Endothelial cell (in vitro differentiated cells): ENCODE data around the gene AREL1. TPM values are rescaled to one million over a fixed set of nuclear protein-coding genes. Genes with fewer than 3 reads are reported as not detected.
"Not testable (repeated sequence)": the region's sequence is repeated elsewhere in the genome, so short reads cannot be mapped to it uniquely, and the experiment has no call there.

Experiments
- DNase-seq: peaks from one replicate; pipeline ENCODE4 v3.0.0; 2021; ENCODE audit warnings: low spot score
- H3K27ac Mint-ChIP-seq: one replicate; pipeline ENCODE4 v1.8.0; 2021; ENCODE audit warnings: mixed read lengths, inconsistent platforms; ENCODE audit not compliant: unreplicated experiment
- H3K27me3 Mint-ChIP-seq: one replicate; pipeline ENCODE4 v1.8.0; 2021; ENCODE audit warnings: mild to moderate bottlenecking, moderate library complexity, mixed read lengths, inconsistent platforms; ENCODE audit not compliant: unreplicated experiment
- H3K36me3 Mint-ChIP-seq: one replicate; pipeline ENCODE4 v1.8.0; 2021; ENCODE audit warnings: mild to moderate bottlenecking, low read depth, mixed read lengths, inconsistent platforms; ENCODE audit not compliant: unreplicated experiment
- H3K4me1 Mint-ChIP-seq: one replicate; pipeline ENCODE4 v1.8.0; 2021; ENCODE audit warnings: mild to moderate bottlenecking, mixed read lengths, inconsistent platforms; ENCODE audit not compliant: unreplicated experiment
- H3K4me3 Mint-ChIP-seq: one replicate; pipeline ENCODE4 v1.8.0; 2021; ENCODE audit warnings: mild to moderate bottlenecking, mixed read lengths, inconsistent platforms; ENCODE audit not compliant: unreplicated experiment
- H3K9me3 Mint-ChIP-seq: one replicate; pipeline ENCODE4 v1.8.0; 2021; ENCODE audit warnings: mixed read lengths, inconsistent platforms; ENCODE audit not compliant: unreplicated experiment
- CTCF ChIP-seq: fragments of 200-600 bp; sonication (generic); IDR thresholded peaks from one replicate; pipeline ENCODE4 v1.5.0; 2021; ENCODE audit warnings: antibody characterized with exemption; ENCODE audit not compliant: unreplicated experiment
- long read RNA-seq: library from polyadenylated mRNA; unstranded; transcript quantifications from one replicate; pipeline ENCODE4 v2.0.0, GENCODE V29; 2020; ENCODE audit not compliant: unreplicated experiment
- total RNA-seq: library from RNA; stranded (reverse); fragmentation: NEBNext Ultra II Directional; extraction: Animal tissue kit (Norgen Biotek cat#: 25700); gene quantifications from one replicate; pipeline ENCODE4 v1.2.1, GENCODE V29; 2021; ENCODE audit not compliant: unreplicated experiment

The AREL1 gene
- total RNA-seq = 41.6 TPM
- long read RNA-seq, full-length matches to known transcripts = 1 of 2 reads
- long read RNA-seq, partial matches to known transcripts = 0 of 2 reads
- long read RNA-seq, other reads (novel, unspliced or antisense) = 1 of 2 reads

- TF ChIP-seq CTCF = no peak
- H3K4me3 Mint-ChIP-seq = peak within 1 kb of the TSS; percentile 99
- no peaks in the 10 kb centered on the region for H3K9me3 Mint-ChIP-seq
Measured at GRCh38 chr14:74712499-74713394, at the start of gene AREL1, which contains the start of gene FCF1. TSS of gene AREL1 (minus strand) at chr14:74713080. CDS start at chr14:74685615, 27,465 bp downstream. TSS of gene FCF1 (plus strand) at chr14:74713144. CDS start at chr14:74713198, 54 bp downstream.

DNA sequence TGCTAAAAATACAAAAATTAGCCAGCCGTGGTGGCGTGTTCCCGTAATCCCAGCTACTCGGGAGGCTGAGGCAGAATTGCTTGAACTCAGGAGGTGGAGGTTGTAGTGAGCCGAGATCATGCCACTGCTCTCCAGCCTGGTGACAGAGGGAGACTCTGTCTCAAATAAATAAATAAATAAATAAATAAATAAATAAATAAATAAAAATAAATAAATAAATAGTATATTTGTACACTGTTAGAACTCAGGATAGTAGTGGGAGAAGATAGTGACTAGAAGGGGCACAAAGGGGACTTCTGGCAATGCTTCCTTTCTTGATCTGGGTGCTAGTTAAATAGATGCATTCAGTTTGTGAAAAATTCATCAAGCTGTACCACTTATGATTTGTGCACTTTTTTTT, 45.6 kb upstream of the AREL1 start:
- DNase-seq, H3K9me3 Mint-ChIP-seq, H3K4me3 Mint-ChIP-seq, H3K36me3 Mint-ChIP-seq, H3K27ac Mint-ChIP-seq, H3K27me3 Mint-ChIP-seq: not testable (repeated sequence)
- H3K4me1 Mint-ChIP-seq = peaks cover 14% of the 10 kb centered on the region

More at GRCh38 chr14:74712499-74713394, at the start of gene AREL1, which contains the start of gene FCF1:
- H3K27me3 Mint-ChIP-seq = peaks cover 4% of the 10 kb centered on the region
- peak within 1 kb of the TSS; percentile 99 for H3K27ac Mint-ChIP-seq
- H3K36me3 Mint-ChIP-seq = peaks cover 6% of the 10 kb centered on the region
- DNase-seq = peak; percentile 82
- peaks cover 21% of the 10 kb centered on the region for H3K4me1 Mint-ChIP-seq

DNA sequence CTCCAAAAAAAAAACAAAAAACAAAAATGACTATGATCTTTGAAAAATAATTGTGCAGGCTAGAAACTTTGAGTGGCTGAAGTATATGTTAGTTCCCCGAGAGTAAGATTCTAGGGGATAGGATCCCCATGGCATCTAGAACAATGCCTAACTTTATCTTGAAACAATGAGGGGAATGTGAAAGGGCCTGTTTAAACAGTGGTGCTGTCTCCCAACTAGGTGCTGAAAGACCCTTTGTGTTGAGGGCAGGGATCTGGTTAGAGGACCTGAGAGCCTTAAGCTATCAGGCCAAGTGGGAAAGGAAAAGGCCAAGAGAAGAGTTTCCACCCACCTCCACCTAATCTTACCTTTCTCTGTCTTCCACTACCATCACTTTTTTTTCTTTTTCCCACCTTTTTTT, 43.4 kb upstream of the AREL1 start:
- peaks cover 8% of the 10 kb centered on the region for H3K4me1 Mint-ChIP-seq
- no peaks in the 10 kb centered on the region for H3K9me3 Mint-ChIP-seq
- H3K4me3 Mint-ChIP-seq = no peak overlapping the region
- H3K27ac Mint-ChIP-seq = no peak overlapping the region
- H3K36me3 Mint-ChIP-seq = peaks cover 8% of the 10 kb centered on the region
- DNase-seq = no peak
- TF ChIP-seq CTCF = no peak
- H3K27me3 Mint-ChIP-seq = no peaks in the 10 kb centered on the region

GRCh38 chr14:74754899-74755298, 42.0 kb upstream of the AREL1 start:
- Mint-ChIP-seq H3K27ac (no peak overlapping the region), H3K9me3 (no peaks in the 10 kb centered on the region), H3K36me3 (peaks cover 8% of the 10 kb centered on the region), H3K4me1 (no peaks in the 10 kb centered on the region), H3K27me3 (no peaks in the 10 kb centered on the region), H3K4me3 (no peak overlapping the region)
- DNase-seq = no peak
- TF ChIP-seq CTCF = no peak

DNA sequence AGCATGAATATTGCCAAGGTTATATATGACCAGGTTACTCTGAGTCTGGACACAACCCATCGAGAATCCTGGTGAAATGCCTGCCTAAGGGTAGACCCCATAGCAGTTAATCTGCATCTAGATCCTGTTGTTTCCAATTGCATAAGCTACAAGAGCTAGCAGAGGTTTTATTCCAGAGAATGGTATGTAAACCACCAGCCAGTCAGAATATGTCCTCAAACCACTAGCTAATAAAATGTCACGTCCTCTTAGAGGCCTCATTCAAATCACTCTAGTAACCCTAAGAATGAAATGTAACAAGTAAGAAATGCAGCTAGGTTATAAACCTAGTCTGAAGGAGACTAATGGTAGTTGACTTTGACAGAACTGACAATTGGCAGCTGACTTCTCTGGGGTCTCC, 41.3 kb upstream of the AREL1 start:
- no peaks in the 10 kb centered on the region for H3K27me3 Mint-ChIP-seq
- TF ChIP-seq CTCF = no peak
- no peak for DNase-seq

More for the DNA sequence above, 41.3 kb upstream of the AREL1 start:
- Mint-ChIP-seq H3K27ac (no peak overlapping the region), H3K9me3 (no peaks in the 10 kb centered on the region), H3K4me1 (no peaks in the 10 kb centered on the region), H3K4me3 (no peak overlapping the region), H3K36me3 (peaks cover 8% of the 10 kb centered on the region)
